Activated CD8-positive, alpha-beta T cell treated with anti-CD3 and anti-CD28 coated beads for 36 hours (primary cell): Measurements from ENCODE around the gene PIM2. TPM values are rescaled to one million over a fixed set of nuclear protein-coding genes. Genes with fewer than 3 reads are reported as not detected.

Experiments used
- ATAC-seq: fragments of 200-7000 bp; cut with Tn5 transposase; one replicate; pipeline ENCODE4 v1.10.0; 2021; ENCODE audit warnings: mild to moderate bottlenecking, moderate library complexity
- CTCF ChIA-PET: fragments of 350-600 bp; sonication (Branson Sonifier 250); formaldehyde crosslinking; loops from one replicate; lab custom pipeline; 2021; ENCODE audit warnings: antibody characterized with exemption; lab: Charles Lee
- POLR2A ChIA-PET: fragments of 350-600 bp; sonication (Branson Sonifier 250); formaldehyde crosslinking; loops from one replicate; lab custom pipeline; 2021; ENCODE audit warnings: antibody characterized with exemption; lab: Charles Lee
- DNase-seq: peaks from one replicate; pipeline ENCODE4 v3.0.0-alpha.2; 2020
- H3K27ac Mint-ChIP-seq: one replicate; pipeline ENCODE4 v1.8.0; 2021; ENCODE audit warnings: mild to moderate bottlenecking, mixed read lengths
- H3K27me3 Mint-ChIP-seq: one replicate; pipeline ENCODE4 v1.8.0; 2021; ENCODE audit warnings: mixed read lengths
- H3K36me3 Mint-ChIP-seq: one replicate; pipeline ENCODE4 v1.8.0; 2021; ENCODE audit warnings: low read depth, mixed read lengths
- H3K4me1 Mint-ChIP-seq: one replicate; pipeline ENCODE4 v1.8.0; 2021; ENCODE audit warnings: low read depth, mixed read lengths
- H3K4me3 Mint-ChIP-seq: one replicate; pipeline ENCODE4 v1.8.0; 2021; ENCODE audit warnings: mild to moderate bottlenecking, moderate library complexity, mixed read lengths
- H3K9me3 Mint-ChIP-seq: one replicate; pipeline ENCODE4 v1.8.0; 2021; ENCODE audit warnings: mixed read lengths
- CTCF ChIP-seq: fragments of 200-600 bp; IDR thresholded peaks from one replicate; pipeline ENCODE4 v1.8.0; 2022; ENCODE audit warnings: antibody characterized with exemption, mild to moderate bottlenecking
- intact Hi-C: fragments of 100-400 bp; cut with micrococcal nuclease; formaldehyde crosslinking; loops from one replicate; pipeline ENCODE4 v1.10.0; 2022
- total RNA-seq, 2 experiments: library from RNA; stranded (reverse); gene quantifications; one replicate each; pipeline ENCODE4 v1.2.3, GENCODE V29; 2021

The PIM2 gene
- total RNA-seq, 2 experiments from 2014 or later, result 169 to 177 TPM

GRCh38 chrX:48864210-48864609 lies 54.6 kb downstream of the PIM2 start:
- POLR2A ChIA-PET, result interaction anchor here (0.9 kb wide), 1 partner anchor 30 kb away, joined by 3 read pairs; no protein-coding TSS in a partner anchor
- DNase-seq (no peak), ATAC-seq (no peak)
- no peak overlapping the region for H3K4me3 Mint-ChIP-seq
- H3K36me3 Mint-ChIP-seq, result no peaks in the 10 kb centered on the region
- intact Hi-C loops, result no loop called here
- no peak for TF ChIP-seq CTCF
- H3K9me3 Mint-ChIP-seq, result no peaks in the 10 kb centered on the region
- no peak overlapping the region for H3K27ac Mint-ChIP-seq
- H3K4me1 Mint-ChIP-seq, result no peaks in the 10 kb centered on the region
- CTCF ChIA-PET, result no interaction called here
- no peaks in the 10 kb centered on the region for H3K27me3 Mint-ChIP-seq

Other genes with a start within 250 kb of the PIM2 start
- gene WAS, start 235.2 kb downstream of the PIM2 start, total RNA-seq, result 10 to 100 TPM; 81.6 to 81.9 TPM
- 10 to 100 TPM; 26.8 to 28.4 TPM for gene SUV39H1, start 222.3 kb downstream of the PIM2 start, total RNA-seq
- not detected for gene GLOD5, start 157.3 kb downstream of the PIM2 start, total RNA-seq
- gene GATA1, start 132.4 kb downstream of the PIM2 start, total RNA-seq, result not detected
- gene HDAC6, start 117.0 kb downstream of the PIM2 start, total RNA-seq, result 10 to 100 TPM; 51.2 to 54.5 TPM
- not detected for gene ERAS, start 92.5 kb downstream of the PIM2 start, total RNA-seq
- gene PCSK1N, start 83.4 kb downstream of the PIM2 start, total RNA-seq, result 1 to 10 TPM; 1.1 to 1.4 TPM
- 10 to 100 TPM; 50.1 to 52.2 TPM for gene TIMM17B, start 21.3 kb downstream of the PIM2 start, total RNA-seq
- gene PQBP1, start 21.1 kb downstream of the PIM2 start, total RNA-seq, result 10 to 100 TPM; 63.9 to 66.5 TPM
- gene SLC35A2, start 7.4 kb downstream of the PIM2 start, total RNA-seq, result 10 to 100 TPM; 14.7 to 15.0 TPM
- gene OTUD5, start 38.6 kb upstream of the PIM2 start, total RNA-seq, result 10 to 100 TPM; 50.6 to 51.5 TPM
- 1 to 10 TPM; 2.5 to 2.6 TPM for gene KCND1, start 52.8 kb upstream of the PIM2 start, total RNA-seq
- 10 to 100 TPM; 64.3 to 67.7 TPM for gene GRIPAP1, start 83.2 kb upstream of the PIM2 start, total RNA-seq
- gene TFE3, start 124.3 kb upstream of the PIM2 start, total RNA-seq, result 10 to 100 TPM; 17.9 to 19.5 TPM
- gene CCDC120, start 140.0 kb upstream of the PIM2 start, total RNA-seq, result 1 to 10 TPM; 3.5 to 3.7 TPM
- gene PRAF2, start 155.0 kb upstream of the PIM2 start, total RNA-seq, result 10 to 100 TPM; 10.8 to 12.4 TPM
- 10 to 100 TPM; 16.9 to 19.6 TPM for gene WDR45, start 160.9 kb upstream of the PIM2 start, total RNA-seq
- 10 to 100 TPM; 18.5 to 19.0 TPM for gene GPKOW, start 204.7 kb upstream of the PIM2 start, total RNA-seq
- under 1 TPM; 0.54 to 0.87 TPM for gene MAGIX, start 243.7 kb upstream of the PIM2 start, total RNA-seq